HG03196 (cell line): ENCODE data around the gene SORBS2.

Source experiments
- ATAC-seq: cut with Tn5 transposase; IDR thresholded peaks from one replicate; pipeline ENCODE4 v1.9.1; 2021; ENCODE audit not compliant: unreplicated experiment

SORBS2 gene

DNA sequence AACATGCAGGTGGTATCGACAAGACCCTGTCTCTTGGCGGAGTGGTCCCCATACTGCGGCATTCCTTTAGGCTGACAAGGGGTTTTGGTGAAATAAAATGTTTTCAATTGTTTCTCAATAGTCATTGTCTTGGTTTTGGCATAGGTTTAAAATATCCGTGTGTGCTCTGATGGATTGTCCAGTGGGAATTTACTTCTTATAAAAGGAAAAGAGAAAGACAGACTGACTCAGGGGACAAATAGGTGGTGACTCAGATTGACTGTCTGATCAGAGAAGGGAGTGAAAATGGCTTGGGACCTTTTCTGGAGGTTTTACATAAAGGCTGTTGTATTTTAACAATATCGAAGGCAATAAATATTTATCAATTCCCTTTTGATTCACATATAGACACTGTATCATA is 129.8 kb downstream of the SORBS2 start:
- no peak for ATAC-seq

DNA sequence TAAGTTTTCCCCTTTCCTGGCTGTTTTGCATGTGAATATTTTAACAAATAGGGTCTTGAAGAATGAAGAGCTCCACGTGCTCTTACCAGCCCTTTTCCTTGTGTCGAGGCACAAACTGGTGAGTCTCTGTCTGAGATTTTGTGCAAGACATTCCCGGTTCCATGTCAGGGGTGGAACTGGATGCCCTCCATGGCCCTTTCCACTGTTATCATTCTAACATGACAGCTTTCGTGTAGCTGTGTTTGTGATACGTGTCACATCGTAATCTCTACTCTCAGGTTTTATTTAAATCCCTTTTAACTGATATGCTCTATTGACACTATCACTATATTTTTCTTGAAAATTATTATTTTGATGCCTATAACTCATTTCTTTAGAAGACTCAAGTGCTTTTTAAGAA is 130.4 kb downstream of the SORBS2 start:
- no peak for ATAC-seq

DNA sequence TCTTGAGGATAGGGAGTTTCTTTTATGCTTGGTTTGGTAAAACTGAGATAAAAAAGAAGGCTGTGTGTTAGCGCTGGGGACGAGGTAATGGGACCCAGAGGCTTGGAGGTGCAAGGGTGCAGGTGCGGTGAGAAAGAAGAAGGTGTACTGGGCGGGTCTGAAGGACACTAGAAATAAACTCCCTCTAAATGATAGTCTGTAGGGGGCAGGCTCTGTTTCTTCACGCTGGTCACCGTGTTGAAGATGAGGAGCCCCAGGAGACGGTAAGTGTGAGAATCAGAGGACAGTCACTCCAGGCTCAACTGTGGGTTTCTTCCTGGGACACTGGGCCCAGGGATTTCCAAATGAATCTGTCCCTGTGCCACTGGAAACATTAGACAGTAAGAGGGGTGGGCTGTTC is 131.4 kb downstream of the SORBS2 start:
- ATAC-seq = no peak

DNA sequence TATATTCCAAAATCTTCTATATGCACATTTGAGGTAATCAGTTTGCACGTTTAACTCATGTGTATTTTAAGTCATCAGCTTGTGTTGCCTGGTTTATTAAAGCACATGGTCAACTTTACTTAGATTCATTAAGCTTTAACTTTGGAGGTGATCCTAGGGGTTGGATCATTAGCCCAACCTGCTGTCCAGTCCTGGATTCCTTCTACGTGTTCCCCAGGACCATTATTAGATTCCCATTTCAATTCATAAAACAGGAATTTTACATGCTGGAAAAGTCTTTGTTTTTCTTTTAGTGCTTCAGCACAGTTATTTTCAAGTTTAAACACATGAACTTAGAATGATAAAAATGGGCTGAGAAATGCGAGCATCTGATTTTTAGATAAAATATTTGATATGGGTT is 132.5 kb downstream of the SORBS2 start:
- no peak for ATAC-seq

DNA sequence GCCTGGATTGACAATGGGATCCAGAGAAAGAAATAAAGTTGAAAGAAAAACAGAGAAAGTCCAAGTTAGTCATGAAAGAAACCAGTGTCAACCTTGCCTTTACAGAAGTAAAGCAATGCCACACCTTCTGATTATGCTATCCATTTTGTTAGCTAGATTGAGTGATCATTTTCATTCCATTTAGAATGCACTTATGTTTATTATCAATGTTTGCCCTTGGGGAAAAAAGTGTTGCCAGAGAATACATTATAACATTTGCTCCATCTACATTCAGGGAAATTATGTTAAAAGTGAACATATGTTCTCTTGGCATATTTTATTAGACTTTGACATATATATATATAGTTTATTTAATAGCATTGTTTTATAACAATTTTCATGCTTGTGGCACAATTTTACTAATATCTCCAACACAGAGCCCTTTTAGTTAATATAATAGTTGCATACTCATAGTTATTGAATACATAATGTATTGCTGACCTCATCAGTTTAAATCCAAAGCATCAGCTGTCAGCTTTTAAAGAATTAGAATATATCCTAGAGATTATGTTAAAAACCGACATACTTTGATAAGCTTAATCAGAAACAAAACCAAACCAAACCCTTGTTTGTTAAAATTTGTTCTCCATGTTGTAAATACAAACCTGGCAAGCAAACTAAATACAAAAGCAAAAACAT is 134.2 kb downstream of the SORBS2 start:
- ATAC-seq = no peak

DNA sequence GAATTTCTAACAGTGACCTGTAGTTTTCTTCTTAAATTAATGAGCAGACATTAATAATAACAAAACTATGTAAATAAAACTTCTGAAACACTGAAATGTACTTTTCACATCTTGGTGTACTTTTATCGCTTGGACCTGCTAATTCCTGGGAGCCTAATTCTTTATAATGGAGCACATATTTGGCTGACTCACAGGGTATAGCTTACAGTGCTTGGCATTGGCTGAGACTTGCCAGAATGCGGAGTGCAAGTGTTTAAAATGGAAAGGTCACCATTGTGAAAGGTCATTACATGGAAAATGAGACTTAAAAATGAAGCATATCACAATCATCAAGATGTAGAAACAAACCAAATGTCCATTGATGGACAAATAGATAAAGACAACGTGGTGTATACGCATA is 139.4 kb downstream of the SORBS2 start:
- ATAC-seq = no peak

DNA sequence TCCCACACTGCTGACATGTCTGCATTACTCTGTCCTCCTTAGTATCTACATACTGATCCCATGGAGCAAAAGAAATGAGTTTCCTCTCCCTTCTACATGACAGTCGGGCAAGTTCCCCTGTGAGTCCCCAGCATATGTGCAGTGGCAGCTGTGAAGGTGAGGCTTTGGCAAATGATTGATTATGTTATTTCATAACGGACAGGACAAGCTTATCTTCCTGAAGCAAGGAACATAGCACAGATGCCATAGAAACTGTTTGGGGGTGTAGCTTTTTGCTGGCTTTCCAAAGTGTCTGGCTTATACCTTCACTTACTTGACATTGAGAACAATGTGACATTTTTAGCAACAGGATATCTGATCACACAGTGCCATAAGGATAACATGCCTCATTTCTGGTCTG is 139.8 kb downstream of the SORBS2 start:
- no peak for ATAC-seq

DNA sequence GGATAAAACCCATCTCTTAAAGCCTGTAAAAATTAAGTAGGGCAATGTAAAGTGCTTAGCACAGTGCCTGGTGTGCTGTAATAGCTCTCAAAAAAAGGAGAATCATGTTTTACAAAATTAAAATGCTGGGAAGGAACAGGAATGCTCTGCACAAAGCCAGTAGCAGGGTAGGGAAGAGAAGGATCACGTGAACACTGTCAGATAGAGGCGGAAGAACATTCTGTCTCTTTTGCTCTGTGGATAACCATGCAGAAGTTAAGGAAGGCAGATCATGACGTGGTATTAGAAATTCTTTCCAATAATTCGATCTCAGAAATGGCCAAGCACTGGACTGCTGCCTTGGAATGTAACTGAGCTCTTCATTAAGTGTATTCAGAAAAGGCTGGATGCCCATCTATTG is 140.5 kb downstream of the SORBS2 start:
- ATAC-seq = no peak

DNA sequence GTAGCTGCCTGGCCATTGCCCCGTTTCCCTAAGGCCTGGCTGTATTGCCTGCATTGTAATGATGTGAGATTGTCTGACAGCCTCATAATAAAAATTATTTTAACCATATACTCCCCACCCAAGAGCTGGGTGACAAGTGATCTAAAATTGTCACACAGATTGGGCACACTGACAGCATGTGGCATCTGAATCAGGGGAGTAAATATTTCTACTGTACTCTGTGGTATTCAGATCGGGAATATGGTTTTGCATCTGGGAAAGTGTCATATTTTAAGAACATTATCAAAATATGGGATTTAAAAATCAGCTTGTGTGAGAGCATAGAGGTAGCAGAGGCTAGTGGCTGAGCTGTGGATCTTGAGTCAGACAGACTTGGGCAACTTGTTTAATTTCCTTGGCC is 140.9 kb downstream of the SORBS2 start:
- no peak for ATAC-seq

DNA sequence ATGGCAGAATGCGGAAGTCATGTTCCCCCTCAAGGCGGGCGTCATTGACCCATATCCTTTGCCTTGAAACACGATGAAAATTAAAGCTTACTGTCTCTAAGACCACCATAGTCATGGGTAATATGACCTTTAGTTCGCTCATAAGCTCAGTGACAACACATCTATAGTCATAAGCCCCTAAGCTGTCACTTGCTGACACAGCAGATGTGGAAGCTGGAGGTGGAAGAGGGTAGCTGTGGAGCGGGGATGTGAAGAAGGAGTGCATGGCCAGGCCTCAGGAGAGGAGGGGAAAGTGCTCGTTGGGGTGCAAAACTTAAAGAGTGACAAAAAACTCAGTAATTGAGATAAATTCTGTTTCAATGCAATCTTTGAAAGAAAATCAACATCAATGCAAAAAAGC is 142.7 kb downstream of the SORBS2 start:
- ATAC-seq = no peak

DNA sequence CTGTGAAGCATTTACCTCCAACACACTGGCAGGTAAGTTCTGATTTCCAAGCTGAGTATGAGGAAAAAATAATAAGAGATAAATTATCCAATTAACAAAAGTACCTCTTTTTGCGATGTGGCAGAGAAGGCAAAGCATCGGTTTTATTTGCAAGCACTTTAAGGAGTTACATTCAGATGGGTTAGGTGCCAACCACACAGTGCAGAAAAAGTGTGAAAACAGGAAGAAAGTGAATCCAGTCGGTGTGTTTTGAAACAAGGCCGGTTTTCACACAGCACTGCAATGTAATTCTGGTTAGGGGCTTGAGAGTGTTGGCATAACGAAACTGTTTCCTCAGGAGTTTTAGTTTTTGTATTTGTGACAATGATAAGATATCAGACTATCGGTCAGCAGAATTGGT is 145.8 kb downstream of the SORBS2 start:
- no peak for ATAC-seq

DNA sequence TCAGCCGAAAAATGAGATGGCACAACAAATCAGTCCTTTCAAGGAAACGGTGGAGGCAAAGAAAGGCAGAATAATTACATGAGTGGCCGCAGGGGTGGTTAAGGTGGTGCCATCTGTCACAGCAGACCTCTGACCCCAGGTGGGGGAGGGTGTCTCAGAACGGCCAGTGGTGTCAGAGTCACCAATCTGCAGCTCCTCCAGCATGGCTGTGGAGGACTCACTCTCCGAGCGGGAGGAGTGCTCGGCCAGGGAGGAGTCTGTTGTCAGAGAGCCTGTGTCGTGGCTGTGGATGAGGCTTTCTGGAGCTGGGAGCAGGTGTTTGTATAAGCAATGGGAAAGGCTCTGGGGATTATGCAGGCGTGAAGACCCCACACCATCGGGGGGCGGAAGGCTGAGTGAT is 146.3 kb downstream of the SORBS2 start:
- ATAC-seq = no peak

DNA sequence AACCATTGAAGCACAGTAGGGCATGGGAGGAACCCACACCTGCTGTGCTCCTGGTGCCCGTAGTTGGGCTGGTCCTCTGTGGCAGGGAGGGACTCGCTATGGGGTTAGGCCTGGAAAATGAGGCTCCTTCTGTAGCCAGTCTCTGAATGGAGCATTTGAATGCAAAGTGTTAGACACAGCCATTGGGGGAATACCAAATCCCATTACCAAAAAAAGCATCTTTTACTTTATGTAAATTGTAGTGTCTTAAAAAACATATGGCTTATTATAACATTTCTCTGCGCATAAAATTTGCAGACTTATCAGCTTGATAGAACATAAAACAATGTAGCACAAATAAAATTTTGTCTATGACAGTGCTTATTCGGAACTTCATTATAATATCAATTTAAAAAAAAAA is 147.5 kb downstream of the SORBS2 start:
- ATAC-seq = no peak

DNA sequence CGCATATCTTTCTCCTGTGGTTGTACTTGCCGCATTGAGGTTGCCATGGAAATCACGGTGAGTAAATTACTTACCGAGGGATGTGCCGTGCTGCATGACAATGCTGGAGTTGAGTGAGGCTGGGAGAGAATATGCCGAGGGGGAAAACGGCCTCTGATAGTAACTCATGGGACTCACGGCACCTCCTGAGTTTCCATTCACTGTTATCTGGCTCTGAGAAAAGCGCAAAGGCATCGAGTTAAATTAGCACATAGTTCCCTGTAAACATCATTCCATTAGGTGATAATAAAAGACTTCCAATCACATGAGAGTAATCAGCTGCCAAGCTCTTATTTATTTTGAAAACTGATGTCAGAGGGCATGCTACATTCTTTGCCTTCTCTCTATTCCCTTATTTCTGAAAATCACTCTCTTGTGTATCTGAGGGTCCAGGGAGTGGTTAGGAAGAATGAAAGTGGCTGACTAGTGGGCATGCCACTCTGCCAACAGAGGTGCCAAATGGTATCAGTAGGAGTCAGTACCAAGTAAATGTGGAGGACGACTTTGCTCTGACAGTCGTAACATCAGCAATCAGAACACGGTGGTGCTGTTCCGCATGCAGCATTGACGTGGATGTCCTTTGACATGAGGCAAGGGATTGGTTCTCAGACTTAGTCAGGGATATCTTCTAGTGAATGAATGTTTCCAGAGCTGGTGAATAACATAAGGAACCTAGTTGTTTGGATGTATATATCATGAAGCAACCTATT is 149.8 kb downstream of the SORBS2 start:
- no peak for ATAC-seq

DNA sequence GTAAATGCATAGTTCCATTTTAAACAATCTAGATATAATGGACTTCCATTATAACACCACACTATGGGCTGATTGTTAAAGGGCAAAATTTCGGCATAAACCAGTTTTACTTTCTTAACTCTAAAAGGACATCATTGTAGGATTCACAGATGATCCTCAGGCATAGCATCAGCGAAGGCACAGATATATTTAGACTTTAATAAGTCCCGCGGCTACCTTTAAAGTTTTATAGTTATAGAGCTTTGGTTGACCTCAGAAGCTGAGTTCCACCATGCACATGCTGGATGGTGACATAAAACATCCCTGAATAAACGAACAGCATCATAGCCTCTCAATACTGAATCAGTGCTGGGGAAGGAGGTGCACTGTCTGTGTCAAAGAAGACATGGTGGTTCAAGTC is 151.7 kb downstream of the SORBS2 start:
- ATAC-seq = no peak

DNA sequence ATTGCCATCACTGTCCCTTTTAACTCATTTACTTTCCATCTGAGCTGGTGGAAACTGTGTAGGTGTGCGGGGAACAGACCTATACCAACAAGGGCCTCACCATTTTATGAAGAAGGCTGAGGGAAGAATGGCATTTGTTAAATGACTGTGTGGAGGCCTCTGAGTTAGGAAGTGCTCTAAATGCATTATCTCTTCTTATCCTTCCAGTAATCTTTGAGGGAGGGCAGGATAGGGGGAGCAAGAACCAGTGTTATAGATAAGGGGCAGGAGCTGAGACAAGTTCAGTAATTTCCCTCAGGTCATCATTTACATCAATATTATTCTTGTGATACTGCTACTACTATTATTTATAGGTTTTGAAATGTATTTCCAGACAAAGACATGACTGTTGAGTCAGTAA is 154.3 kb downstream of the SORBS2 start:
- ATAC-seq = no peak

DNA sequence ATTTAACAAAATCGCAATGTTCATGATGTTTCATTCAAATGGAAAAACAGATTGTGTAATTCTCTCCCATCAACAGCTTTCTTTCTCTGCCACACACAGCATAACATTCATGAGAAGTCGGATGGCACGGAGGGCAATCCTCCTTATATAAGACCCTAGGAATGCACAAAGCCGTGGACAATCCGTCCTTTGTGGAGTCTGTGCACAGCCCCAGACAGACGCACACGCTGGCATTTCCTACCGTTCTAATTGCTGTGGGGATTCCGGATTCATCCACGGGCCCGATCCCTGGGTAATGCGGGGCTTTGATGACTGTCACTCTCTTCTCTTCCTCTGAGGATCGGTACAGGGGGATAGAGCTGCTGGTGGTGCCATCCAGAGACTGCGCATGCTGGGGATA is 154.8 kb downstream of the SORBS2 start:
- ATAC-seq = no peak

DNA sequence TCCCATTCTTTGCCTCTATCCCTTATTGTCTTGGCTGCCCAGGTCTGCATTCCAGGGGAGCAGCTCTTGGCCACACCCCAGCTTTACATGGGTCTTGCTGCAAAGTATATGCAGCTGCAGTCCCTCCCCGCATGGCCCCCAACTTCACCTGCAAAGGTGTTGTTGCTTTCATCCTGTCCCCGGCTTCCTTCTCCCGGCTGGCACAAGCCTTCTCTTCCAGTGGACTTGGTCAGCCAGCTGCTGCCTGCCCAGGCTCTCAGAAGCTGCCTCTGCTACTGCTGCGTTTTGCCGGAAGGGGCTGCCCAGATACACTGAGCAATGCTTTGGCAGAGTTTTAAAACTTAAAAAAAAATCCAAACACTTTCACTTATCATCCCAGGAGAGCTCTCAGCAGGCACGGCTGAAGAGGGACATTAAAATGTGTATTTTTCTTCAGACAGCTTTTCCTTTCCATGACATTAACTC is 155.5 kb downstream of the SORBS2 start:
- ATAC-seq = no peak

DNA sequence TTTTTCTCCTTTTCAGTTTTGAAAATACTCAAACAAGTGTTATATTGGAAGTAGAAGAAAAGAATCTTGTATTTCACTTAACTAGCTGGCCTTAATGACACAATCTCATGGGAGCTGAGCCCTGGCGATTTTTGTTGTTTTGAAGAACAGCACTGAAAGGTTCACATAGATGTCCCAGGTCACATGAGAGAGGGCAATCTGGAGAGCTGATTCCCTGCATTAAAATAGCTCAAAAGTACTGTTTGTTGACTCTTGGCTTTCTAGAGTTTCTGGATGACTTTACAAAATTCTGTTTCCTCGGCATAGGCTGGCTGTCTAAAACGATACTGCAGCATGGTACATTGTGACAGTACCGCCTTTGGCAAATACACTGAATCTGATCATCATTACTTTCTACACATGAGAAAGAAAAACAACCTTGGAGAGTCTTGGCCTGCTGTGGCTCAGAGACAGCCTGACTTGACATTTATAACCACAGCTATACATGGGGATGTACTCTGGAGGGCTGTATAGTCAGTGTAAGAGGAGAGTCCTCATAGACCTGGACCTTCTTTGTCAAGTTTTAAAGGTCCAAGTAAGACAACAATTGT is 156.9 kb downstream of the SORBS2 start:
- no peak for ATAC-seq

DNA sequence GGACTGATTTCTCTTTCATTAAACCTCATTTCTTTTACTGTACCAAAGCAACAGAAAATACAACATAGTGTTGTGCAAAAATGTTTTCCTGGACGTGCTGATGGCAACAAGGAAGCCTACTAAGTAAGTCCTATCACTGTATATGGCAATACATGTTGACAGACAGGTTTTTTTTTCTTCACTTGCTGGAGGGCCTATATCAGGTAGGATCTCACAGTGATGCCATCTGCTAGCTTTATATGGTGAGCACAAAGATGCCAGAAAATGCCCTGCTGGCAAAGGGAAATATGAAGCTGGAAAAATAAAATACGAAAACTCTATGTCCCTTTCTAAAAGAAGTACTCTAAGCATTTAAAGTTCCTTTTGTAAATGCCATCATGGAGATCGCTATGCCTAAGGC is 157.7 kb downstream of the SORBS2 start:
- no peak for ATAC-seq

DNA sequence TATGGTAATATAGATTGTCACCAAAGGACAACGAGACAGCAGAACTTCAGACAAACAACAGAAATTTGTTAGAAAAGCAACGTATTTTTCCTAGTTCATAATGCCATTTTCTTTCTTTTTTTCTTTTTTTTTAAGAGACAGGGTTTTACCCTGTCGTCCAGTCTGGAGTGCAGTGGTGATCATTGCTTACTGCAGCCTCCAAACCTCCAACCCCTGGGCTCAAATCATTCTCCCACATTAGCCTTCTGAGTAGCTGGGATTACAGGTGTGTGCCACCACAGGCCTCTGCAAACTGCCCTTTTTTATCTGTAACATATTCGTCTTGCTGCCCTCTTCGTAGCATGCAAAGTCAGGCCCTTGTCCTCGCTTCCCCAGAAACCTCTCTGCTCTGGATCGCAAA is 160.1 kb downstream of the SORBS2 start:
- ATAC-seq = no peak

DNA sequence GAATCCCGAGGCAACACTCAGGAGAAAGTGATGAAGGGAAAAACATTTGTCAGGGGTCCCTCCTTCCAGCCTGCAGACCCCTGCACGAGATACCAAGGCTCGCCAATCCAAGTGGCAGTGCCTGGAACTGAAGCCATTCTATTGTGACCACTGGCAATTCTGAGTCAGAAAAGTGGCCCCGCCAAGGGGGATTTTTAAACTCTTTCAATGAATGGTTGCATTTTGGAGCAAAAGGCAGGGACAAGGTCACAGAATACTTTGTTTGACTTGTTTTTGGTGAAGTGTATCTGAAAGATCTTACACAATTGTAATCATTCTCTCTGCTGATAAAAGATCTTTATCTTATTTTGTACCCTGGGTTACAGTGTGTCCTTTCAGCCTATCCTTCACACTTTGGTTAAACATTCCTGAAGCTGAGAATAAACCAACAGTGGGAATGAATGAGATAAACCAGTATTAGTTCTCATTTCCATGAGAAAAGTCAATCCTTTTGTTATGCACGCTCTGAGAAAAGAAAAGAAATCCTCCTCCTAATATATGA is 160.8 kb downstream of the SORBS2 start:
- ATAC-seq = no peak
